Measurements from ENCODE around the gene NCOA7.
"Not testable (repeated sequence)": the region's sequence is repeated elsewhere in the genome, so short reads cannot be mapped to it uniquely, and the experiment has no call there.

NCOA7 gene

DNA sequence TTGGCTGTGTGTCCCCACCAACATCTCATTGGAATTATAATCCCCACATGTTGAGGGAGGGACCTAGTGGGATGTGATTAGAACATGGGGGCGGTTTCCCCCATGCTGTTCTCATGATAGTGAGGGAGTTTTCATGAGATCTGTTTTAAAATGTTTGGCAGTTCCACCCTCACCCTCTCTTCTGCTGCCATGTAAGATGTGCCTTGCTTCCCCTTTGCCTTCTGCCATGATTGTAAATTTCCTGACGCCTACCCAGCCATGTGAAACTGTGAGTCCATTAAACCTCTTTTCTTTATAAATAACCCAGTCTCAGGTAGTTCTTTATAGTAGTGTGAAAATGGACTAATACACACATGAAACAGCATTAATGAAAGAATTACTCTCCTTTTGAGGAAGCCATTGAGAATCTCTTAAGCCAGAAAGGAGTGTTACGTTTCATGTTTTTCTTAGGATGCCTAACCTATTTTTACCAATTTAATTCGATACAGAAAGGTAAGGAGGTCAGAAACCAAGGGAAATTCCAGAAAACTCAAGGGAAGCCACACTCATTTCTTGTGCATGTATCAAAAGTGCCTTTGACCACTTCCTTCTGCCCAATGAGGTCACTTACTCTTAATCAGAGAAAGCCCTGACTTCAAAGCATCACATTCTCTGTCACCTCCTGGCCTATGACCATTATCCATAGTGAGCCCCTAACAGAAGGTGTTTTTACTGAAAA, 141.1 kb downstream of the NCOA7 start:
- DNase-seq (ENCODE audit: insufficient read length, low spot score) = no peak
- FAIRE-seq = no peak
- TF ChIP-seq POLR2A (IDR thresholded peaks at IDR 0.05; ENCODE audit: low read depth, low read length) = 0 out of 2 replicates have a peak, but pooled peaks have one; percentile 22
- no peak for TF ChIP-seq TAF1 (IDR thresholded peaks at IDR 0.05; ENCODE audit: low read depth, low read length)
- TF ChIP-seq SPI1 (IDR thresholded peaks at IDR 0.05; ENCODE audit: low read depth, low read length) = peak; percentile 70

DNA sequence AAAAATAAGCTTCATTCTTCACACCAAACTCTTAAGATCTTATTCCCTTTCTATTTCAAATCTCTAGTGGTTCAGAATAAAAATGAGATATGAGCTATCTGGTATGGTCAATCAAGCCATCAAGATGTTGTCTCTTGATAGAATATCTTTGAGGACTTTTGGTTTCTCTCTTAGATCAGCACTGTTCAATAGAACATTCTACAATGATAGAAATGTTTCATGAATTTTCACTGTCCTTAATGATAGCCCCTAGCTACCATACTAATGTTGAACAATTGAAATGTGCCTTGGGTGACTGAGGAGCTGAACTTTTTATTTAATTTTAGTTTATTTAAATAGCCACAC, 141.7 kb downstream of the NCOA7 start:
- DNase-seq (ENCODE audit: insufficient read length, low spot score) (no peak), FAIRE-seq (no peak)

DNA sequence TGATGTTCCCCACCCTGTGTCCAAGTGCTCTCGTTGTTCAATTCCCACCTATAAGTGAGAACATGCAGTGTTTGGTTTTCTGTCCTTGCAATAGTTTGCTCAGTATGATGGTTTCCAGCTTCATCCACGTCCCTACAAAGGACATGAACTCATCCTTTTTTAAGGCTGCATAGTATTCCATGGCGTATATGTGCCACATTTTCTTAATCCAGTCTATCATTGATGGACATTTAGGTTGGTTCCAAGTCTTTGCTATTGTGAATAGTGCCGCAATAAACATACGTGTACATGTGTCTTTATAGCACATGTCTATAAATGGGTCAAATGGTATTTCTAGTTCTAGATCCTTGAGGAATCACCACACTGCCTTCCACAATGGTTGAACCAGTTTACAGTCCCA, 144.8 kb downstream of the NCOA7 start:
- FAIRE-seq; DNase-seq (ENCODE audit: insufficient read length, low spot score): not testable (repeated sequence)

More for the DNA sequence above, 141.7 kb downstream of the NCOA7 start:
- TF ChIP-seq POLR2A (IDR thresholded peaks at IDR 0.05; ENCODE audit: low read depth, low read length) (no peak), PAX5 (IDR thresholded peaks at IDR 0.05; ENCODE audit: insufficient read depth, low read length, severe bottlenecking) (no peak), SPI1 (IDR thresholded peaks at IDR 0.05; ENCODE audit: low read depth, low read length) (no peak), POU2F2 (IDR thresholded peaks at IDR 0.05; ENCODE audit: low read depth, low read length) (no peak)

DNA sequence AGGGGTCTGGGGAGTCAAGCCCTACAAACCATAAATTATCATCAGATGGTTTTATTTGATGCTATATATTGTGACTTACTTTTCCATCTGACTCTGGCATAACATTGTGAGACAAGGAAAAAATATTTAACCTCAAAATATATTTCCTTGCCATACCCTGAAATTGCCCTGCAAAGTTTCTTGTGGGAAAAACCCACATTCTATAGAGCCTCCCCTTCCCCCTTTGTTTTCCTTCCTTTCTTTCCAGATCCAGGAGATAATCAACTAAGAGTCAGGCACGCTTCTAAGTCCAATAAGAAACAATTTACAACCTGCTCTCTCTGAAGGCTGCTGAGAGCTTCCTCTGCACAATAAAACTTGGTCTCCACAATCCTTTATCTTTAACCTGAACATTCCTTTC, 148.3 kb downstream of the NCOA7 start:
- no peak for FAIRE-seq
- DNase-seq (ENCODE audit: insufficient read length, low spot score) = no peak
- no peak for TF ChIP-seq POLR2A (IDR thresholded peaks at IDR 0.05; ENCODE audit: low read depth, low read length)
- TF ChIP-seq SPI1 (IDR thresholded peaks at IDR 0.05; ENCODE audit: low read depth, low read length) = no peak
- no peak for TF ChIP-seq POU2F2 (IDR thresholded peaks at IDR 0.05; ENCODE audit: low read depth, low read length)
- TF ChIP-seq TAF1 (IDR thresholded peaks at IDR 0.05; ENCODE audit: low read depth, low read length) = no peak
- no peak for TF ChIP-seq PAX5 (IDR thresholded peaks at IDR 0.05; ENCODE audit: insufficient read depth, low read length, severe bottlenecking)
- no peak for TF ChIP-seq POLR2AphosphoS5 (IDR thresholded peaks at IDR 0.05; ENCODE audit: low read depth, low read length)

DNA sequence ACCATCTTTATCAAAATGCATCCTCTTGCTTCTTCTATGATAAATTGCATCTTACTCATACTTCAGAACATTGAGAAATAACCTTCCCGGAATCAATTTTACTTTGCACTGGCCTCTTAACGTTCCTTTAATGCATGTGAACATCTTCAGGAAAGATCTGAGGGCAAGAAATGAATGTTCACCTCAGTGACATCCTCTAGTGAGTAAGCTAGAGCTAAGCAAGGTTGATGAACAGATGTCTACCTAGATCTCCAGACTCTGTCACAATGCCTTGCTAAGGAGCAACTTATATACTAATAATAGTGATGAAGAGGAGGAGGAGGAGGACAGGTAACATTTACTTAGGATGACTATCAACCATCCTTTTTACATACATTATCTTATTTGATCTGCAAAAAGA, 149.0 kb downstream of the NCOA7 start:
- FAIRE-seq = no peak
- no peak for DNase-seq (ENCODE audit: insufficient read length, low spot score)
- no peak for TF ChIP-seq POU2F2 (IDR thresholded peaks at IDR 0.05; ENCODE audit: low read depth, low read length)
- no peak for TF ChIP-seq PAX5 (IDR thresholded peaks at IDR 0.05; ENCODE audit: insufficient read depth, low read length, severe bottlenecking)
- TF ChIP-seq TAF1 (IDR thresholded peaks at IDR 0.05; ENCODE audit: low read depth, low read length) = no peak
- no peak for TF ChIP-seq POLR2AphosphoS5 (IDR thresholded peaks at IDR 0.05; ENCODE audit: low read depth, low read length)
- TF ChIP-seq SPI1 (IDR thresholded peaks at IDR 0.05; ENCODE audit: low read depth, low read length) = no peak
- no peak for TF ChIP-seq POLR2A (IDR thresholded peaks at IDR 0.05; ENCODE audit: low read depth, low read length)

DNA sequence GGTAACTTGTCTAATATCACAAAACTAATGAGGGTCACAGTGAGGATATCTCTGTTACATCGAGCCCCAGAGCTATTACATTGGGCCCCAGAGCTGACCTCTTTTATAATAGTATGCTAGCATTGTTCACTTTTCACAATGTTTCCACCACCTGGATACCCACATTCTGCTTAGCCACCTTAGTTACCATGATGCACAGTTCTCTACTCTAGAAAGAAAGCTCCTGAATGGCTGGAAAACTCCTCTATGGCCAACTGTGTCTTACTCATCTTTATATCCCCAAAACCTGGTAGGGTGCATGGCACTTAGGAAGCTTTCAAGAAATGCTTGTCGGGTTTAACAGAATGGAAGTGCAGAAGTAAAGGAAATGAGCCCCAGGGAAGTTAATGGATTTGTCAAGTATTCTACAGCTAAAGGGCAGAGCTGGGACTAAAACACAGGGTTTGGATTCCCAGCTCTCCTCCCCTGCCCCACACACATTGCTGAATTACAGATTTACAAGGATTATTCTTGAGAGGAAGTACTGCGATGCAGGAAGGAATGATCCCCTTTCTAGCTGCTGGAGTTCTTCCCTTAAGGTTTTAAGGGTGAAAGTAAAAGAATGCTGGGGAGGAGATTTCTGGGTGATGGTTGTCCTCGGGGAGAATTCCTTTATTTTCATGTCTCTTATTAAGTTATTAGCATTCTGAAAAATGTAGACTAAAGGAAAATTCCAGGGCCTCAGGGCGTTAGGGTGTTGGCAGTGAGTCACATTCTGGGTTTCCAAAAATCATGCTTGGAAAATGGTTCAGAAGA, 149.7 kb downstream of the NCOA7 start:
- no peak for DNase-seq (ENCODE audit: insufficient read length, low spot score)
- TF ChIP-seq POU2F2 (IDR thresholded peaks at IDR 0.05; ENCODE audit: low read depth, low read length) (no peak), PAX5 (IDR thresholded peaks at IDR 0.05; ENCODE audit: insufficient read depth, low read length, severe bottlenecking) (no peak), POLR2A (IDR thresholded peaks at IDR 0.05; ENCODE audit: low read depth, low read length) (no peak), POLR2AphosphoS5 (IDR thresholded peaks at IDR 0.05; ENCODE audit: low read depth, low read length) (no peak), SPI1 (IDR thresholded peaks at IDR 0.05; ENCODE audit: low read depth, low read length) (no peak), TAF1 (IDR thresholded peaks at IDR 0.05; ENCODE audit: low read depth, low read length) (no peak)
- FAIRE-seq = no peak

DNA sequence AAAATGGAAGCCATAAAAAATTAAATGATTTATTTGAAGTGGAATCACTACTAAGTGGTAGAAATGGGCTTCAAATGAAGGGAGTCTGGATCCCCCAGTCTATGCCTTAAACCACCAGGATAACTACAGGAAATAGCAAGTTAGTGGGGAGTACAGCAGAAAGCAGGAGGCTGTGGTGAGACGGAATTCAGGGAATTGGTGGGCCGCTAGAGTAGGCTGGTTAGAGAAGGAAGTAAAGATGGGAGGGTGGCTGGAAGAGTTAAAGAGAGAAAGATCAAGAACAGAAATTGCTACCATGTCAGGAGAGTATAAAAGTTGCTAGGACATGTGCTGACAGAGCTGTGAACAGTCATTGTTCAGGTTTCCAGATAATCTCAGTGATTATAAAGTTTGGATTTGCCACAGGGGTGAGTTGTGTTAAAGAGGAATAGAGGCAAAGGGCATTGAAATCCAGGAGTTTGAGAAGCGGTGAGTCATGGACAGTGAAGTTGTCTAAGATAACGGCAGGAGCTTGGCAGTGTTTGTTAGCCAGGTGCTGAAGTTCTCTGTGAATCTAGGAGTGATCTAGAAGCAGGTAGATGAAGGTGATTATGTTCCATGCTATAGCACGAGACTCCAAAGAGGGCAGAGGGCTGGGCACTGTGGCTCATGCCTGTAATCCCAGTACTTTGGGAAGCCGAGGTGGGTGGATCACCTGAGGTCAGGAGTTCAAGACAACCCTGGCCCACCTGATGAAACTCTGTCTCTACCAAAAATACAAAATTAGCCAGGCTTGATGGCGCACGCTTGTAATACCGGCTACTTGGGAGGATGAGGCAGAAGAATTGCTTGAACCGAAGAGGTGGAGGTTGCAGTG, 152.1 kb downstream of the NCOA7 start:
- FAIRE-seq (no peak), DNase-seq (ENCODE audit: insufficient read length, low spot score) (no peak)
- TF ChIP-seq PAX5 (IDR thresholded peaks at IDR 0.05; ENCODE audit: insufficient read depth, low read length, severe bottlenecking) (no peak), POLR2AphosphoS5 (IDR thresholded peaks at IDR 0.05; ENCODE audit: low read depth, low read length) (no peak), POLR2A (IDR thresholded peaks at IDR 0.05; ENCODE audit: low read depth, low read length) (no peak)

DNA sequence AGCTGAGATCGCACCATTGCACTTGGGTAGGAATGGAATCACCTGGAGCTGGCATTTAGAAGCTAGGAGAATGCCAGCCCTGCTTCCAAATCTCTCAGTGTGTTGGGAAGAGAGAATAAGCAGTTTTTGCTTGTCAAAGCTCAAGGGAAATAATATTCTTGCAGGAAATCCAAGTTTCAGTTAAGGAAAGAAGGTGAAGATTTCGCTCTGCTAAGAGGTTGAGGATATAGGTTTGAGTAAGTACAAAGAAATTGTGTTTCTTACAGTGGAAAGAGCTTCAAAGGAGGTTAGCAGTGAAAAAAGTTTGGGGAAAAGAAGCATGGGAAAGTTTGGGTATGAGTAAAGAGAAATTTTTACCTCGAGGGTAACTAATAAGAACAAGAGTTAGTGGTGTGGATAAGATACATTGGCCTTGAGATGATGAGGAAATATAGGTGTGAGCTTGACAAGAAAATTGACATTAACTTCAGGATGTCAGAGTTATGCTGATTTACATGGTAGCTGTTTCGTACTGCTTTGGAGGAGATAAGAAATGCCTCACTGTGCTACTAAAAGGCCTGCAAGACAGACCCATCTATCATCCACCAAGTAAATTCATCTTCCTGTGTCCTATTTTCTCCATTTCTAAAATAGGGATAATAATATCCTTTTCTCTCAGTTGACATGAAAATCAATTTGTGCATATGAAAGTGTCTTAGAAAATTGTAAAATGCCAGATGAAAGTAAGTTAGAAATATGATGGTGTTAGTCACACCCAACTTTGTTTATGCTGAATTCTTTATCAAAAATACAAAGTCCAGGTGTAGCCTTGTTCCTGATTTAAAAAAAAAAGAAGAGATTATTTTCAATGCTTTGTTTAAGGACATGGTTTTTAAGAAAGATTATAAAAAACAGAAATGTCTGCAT, 153.0 kb downstream of the NCOA7 start:
- no peak for TF ChIP-seq SPI1 (IDR thresholded peaks at IDR 0.05; ENCODE audit: low read depth, low read length)
- TF ChIP-seq POLR2A (IDR thresholded peaks at IDR 0.05; ENCODE audit: low read depth, low read length) = no peak
- no peak for TF ChIP-seq TAF1 (IDR thresholded peaks at IDR 0.05; ENCODE audit: low read depth, low read length)
- TF ChIP-seq POLR2AphosphoS5 (IDR thresholded peaks at IDR 0.05; ENCODE audit: low read depth, low read length) = no peak
- no peak for TF ChIP-seq PAX5 (IDR thresholded peaks at IDR 0.05; ENCODE audit: insufficient read depth, low read length, severe bottlenecking)
- no peak for TF ChIP-seq POU2F2 (IDR thresholded peaks at IDR 0.05; ENCODE audit: low read depth, low read length)
- no peak for FAIRE-seq
- DNase-seq (ENCODE audit: insufficient read length, low spot score) = no peak

DNA sequence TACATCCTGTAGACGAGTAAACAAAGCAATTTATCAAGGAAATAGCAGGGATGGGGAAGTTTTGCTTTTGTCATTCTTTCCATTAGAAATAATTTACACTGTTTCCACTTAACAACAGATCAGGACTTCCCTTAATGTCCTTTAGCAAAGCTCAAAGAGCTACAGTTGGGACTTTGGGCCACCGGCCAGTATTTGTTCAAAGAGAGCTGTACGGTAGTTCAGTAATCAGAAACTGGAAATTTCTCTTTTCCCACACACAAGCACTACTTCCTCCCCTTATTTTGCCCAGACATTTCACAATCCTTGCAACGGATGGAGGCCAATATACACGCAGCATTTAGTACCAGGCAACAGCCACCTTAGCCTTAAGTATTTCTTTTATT, 153.7 kb downstream of the NCOA7 start:
- FAIRE-seq (no peak), DNase-seq (ENCODE audit: insufficient read length, low spot score) (no peak)
- TF ChIP-seq SPI1 (IDR thresholded peaks at IDR 0.05; ENCODE audit: low read depth, low read length) = 0 out of 2 replicates have a peak, but pooled peaks have one; percentile 11
- TF ChIP-seq TAF1 (IDR thresholded peaks at IDR 0.05; ENCODE audit: low read depth, low read length) = no peak
- TF ChIP-seq POLR2A (IDR thresholded peaks at IDR 0.05; ENCODE audit: low read depth, low read length) = no peak
- TF ChIP-seq PAX5 (IDR thresholded peaks at IDR 0.05; ENCODE audit: insufficient read depth, low read length, severe bottlenecking) = no peak
- no peak for TF ChIP-seq POU2F2 (IDR thresholded peaks at IDR 0.05; ENCODE audit: low read depth, low read length)

Data from GM12891 (cell line).